ENCODE data around the gene PITX1.

Gene PITX1

DNA sequence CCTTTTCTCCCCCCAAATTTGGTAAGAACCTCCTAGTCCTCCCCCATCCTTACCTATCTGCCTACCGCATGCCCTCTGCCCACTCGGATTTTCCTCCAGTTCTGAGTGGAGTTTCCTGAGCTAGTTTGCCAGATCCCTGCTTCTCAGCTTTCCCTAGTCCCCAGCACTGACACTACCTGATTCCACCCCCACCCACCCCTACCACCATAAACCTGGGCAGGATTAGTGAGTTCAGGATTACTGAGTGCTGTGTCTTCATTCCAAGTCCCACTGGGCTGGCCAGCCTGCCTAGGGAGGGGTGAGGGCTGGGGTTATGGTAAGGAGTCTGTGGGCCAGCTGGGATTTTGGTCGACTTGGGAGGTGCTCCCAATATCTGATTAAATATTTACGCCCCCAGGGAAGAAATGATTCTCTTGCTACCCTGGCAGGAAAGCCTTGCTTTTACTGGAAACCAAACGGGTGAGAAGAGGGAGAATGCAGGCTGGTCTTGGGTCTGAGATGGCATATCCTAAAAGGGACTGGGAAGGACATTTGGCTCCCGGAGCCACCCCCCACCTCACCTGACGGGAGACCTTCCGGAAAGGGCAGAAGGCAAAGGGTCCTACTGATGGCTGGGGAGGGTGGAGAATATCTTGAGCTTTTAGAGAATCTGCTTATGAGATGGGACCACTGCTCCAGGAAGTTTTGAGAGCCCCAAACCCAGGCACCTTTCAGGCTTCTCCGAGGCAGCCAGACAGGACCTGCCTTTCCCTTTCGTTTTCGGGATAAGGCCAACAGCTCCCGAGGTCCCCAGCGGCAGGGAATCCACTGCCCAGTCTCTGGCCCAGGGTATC is 3.7 kb downstream of the PITX1 start:
- H3F3A ChIP-seq (ENCODE audit: insufficient read depth) = no peaks in the 10 kb centered on the region; the same call in 1 of the 2 replicates
- no peaks in the 10 kb centered on the region for H3K9me2 ChIP-seq (replicated peaks; ENCODE audit: insufficient read depth, low read length)
- H3K9me3 ChIP-seq (ENCODE audit: insufficient read depth, low read length) = no peaks in the 10 kb centered on the region
- H3K27me3 ChIP-seq (ENCODE audit: low read length) = no peaks in the 10 kb centered on the region
- no peaks in the 10 kb centered on the region for H4K20me1 ChIP-seq (ENCODE audit: low read depth, low read length)
- no peak overlapping the region for H3K27ac ChIP-seq (ENCODE audit: low read depth, low read length)
- H2AFZ ChIP-seq (ENCODE audit: low read depth, low read length, severe bottlenecking) = no peak overlapping the region
- no peak overlapping the region for H3K4me3 ChIP-seq (ENCODE audit: insufficient read depth, low read length, poor library complexity, severe bottlenecking)
- no peak overlapping the region for H3K9ac ChIP-seq (ENCODE audit: low read length)
- H3K4me2 ChIP-seq (ENCODE audit: low read depth, low read length, poor library complexity, severe bottlenecking) = no peak overlapping the region
- H3K36me3 ChIP-seq (ENCODE audit: low read length) = no peaks in the 10 kb centered on the region
- TF ChIP-seq CTCF (IDR thresholded peaks at IDR 0.05; ENCODE audit: insufficient read depth, low read length, poor library complexity, severe bottlenecking) (no peak), EZH2phosphoT487 (conservative IDR thresholded peaks at IDR 0.05; ENCODE audit: low read length) (no peak)
- peaks cover 18% of the 10 kb centered on the region for H3K79me2 ChIP-seq (ENCODE audit: insufficient read depth, low read length)

- no peaks in the 10 kb centered on the region for H3K9me3 ChIP-seq (ENCODE audit: insufficient read depth, low read length)
- no peaks in the 10 kb centered on the region for H4K20me1 ChIP-seq (ENCODE audit: low read depth, low read length)
- no peaks in the 10 kb centered on the region; the same call in 1 of the 2 replicates for H3F3A ChIP-seq (ENCODE audit: insufficient read depth)
- H3K9me2 ChIP-seq (replicated peaks; ENCODE audit: insufficient read depth, low read length) = no peaks in the 10 kb centered on the region
- H3K27ac ChIP-seq (ENCODE audit: low read depth, low read length) = no peak overlapping the region
- H3K36me3 ChIP-seq (ENCODE audit: low read length) = no peaks in the 10 kb centered on the region
- no peak overlapping the region for H3K4me3 ChIP-seq (ENCODE audit: insufficient read depth, low read length, poor library complexity, severe bottlenecking)
- TF ChIP-seq CTCF (IDR thresholded peaks at IDR 0.05; ENCODE audit: insufficient read depth, low read length, poor library complexity, severe bottlenecking) = no peak
- TF ChIP-seq EZH2phosphoT487 (conservative IDR thresholded peaks at IDR 0.05; ENCODE audit: low read length) = no peak
- H2AFZ ChIP-seq (ENCODE audit: low read depth, low read length, severe bottlenecking) = no peak overlapping the region
- H3K9ac ChIP-seq (ENCODE audit: low read length) = no peak overlapping the region
- H3K79me2 ChIP-seq (ENCODE audit: insufficient read depth, low read length) = peaks cover 18% of the 10 kb centered on the region
- H3K27me3 ChIP-seq (ENCODE audit: low read length) = no peaks in the 10 kb centered on the region
- H3K4me2 ChIP-seq (ENCODE audit: low read depth, low read length, poor library complexity, severe bottlenecking) = no peak overlapping the region
These were observed 4.4 kb downstream of the PITX1 start for GRCh38 chr5:135029477-135030122.

DNA sequence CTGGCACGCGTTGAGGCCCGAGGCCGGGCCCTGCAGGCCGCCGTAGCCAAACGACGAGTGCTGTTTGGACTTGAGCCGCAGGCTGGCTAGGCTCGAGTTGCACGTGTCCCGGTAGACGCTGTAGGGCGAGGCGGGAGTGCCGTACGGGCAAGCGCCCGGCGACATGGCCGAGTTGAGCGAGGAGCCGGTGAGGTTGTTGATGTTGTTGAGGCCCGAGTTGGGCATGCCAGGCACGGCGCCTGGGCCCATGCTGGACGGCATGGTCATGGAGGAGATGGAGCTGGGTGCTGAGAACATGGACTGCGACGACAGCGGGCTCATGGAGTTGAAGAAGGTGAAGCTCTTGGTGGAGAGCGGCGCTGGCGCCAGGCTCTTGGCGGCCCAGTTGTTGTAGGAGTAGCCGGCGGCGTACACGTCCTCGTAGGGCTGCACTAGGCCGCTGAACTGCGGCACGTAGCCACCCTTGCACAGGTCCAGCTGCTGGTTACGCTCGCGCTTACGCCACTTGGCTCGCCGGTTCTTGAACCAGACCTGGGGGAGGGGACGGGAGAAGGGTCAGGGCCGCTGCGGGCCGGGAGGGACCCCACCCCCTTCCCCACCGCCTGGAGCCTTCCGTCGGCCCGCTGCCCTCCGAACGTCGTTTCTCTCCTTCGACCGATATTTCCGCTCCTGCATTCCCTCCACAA is 5.1 kb downstream of the PITX1 start:
- Histone ChIP-seq H2AFZ (ENCODE audit: low read depth, low read length, severe bottlenecking) (no peak overlapping the region), H3K4me3 (ENCODE audit: insufficient read depth, low read length, poor library complexity, severe bottlenecking) (no peak overlapping the region), H3K9me2 (replicated peaks; ENCODE audit: insufficient read depth, low read length) (no peaks in the 10 kb centered on the region), H3K27me3 (ENCODE audit: low read length) (no peaks in the 10 kb centered on the region), H4K20me1 (ENCODE audit: low read depth, low read length) (no peaks in the 10 kb centered on the region), H3K36me3 (ENCODE audit: low read length) (no peaks in the 10 kb centered on the region), H3K27ac (ENCODE audit: low read depth, low read length) (no peak overlapping the region), H3F3A (ENCODE audit: insufficient read depth) (no peaks in the 10 kb centered on the region; the same call in 1 of the 2 replicates), H3K4me2 (ENCODE audit: low read depth, low read length, poor library complexity, severe bottlenecking) (no peak overlapping the region), H3K9ac (ENCODE audit: low read length) (no peak overlapping the region), H3K9me3 (ENCODE audit: insufficient read depth, low read length) (no peaks in the 10 kb centered on the region), H3K79me2 (ENCODE audit: insufficient read depth, low read length) (peaks cover 18% of the 10 kb centered on the region)
- TF ChIP-seq CTCF (IDR thresholded peaks at IDR 0.05; ENCODE audit: insufficient read depth, low read length, poor library complexity, severe bottlenecking) = no peak
- TF ChIP-seq EZH2phosphoT487 (conservative IDR thresholded peaks at IDR 0.05; ENCODE audit: low read length) = no peak
